Coronary artery (tissue), 2 donors: Measurements from ENCODE around the gene SIGMAR1.

ENCODE experiments used
- DNase-seq: peaks from one replicate; pipeline ENCODE4 v3.0.0-alpha.2; 2017; ENCODE audit warnings: low spot score
- H3K27ac ChIP-seq, 2 donors: fragments of 200-600 bp; sonication (generic); one replicate each; pipeline ENCODE4 v1.5.1; 2016 to 2019
- H3K4me3 ChIP-seq: fragments of 200-600 bp; sonication (generic); 2 replicates; pipeline ENCODE4 v1.5.1; 2016; ENCODE audit warnings: mild to moderate bottlenecking, moderate library complexity
- CTCF ChIP-seq: fragments of 200-600 bp; sonication (generic); IDR thresholded peaks from one replicate; pipeline ENCODE4 v1.5.1; 2019; ENCODE audit warnings: antibody characterized with exemption

Gene SIGMAR1

GRCh38 chr9:34585946-34586669, 51.5 kb downstream of the SIGMAR1 start:
- H3K27ac ChIP-seq: no peak overlapping the region
- DNase-seq: no peak
- no peak for TF ChIP-seq CTCF
- no peak overlapping the region for H3K4me3 ChIP-seq

GRCh38 chr9:34584970-34585369, 52.6 kb downstream of the SIGMAR1 start:
- no peak for DNase-seq
- no peak for TF ChIP-seq CTCF

More at GRCh38 chr9:34584970-34585369, 52.6 kb downstream of the SIGMAR1 start:
- H3K27ac ChIP-seq: no peak overlapping the region
- H3K4me3 ChIP-seq: no peak overlapping the region
